ENCODE measurements around the gene ZBTB46.

- TF ChIP-seq CTCF (conservative IDR thresholded peaks at IDR 0.05; ENCODE audit: low read length) (no peak), EZH2phosphoT487 (IDR thresholded peaks at IDR 0.05; ENCODE audit: borderline replicate concordance) (no peak)
Observed at GRCh38 chr20:63856098-63856511, 25.0 kb upstream of the ZBTB46 start.
